Spleen (tissue), 11 donors: Measurements from ENCODE around the gene LRBA. TPM values are rescaled to one million over a fixed set of nuclear protein-coding genes. Genes with fewer than 3 reads are reported as not detected.

Experiments used
- DNase-seq: peaks from one replicate; pipeline ENCODE4 v3.0.0-alpha.2; 2020
- H3K27ac ChIP-seq, 8 donors: fragments of 200-600 bp; sonication (generic) in 7 of 8; 1 replicate in 4 of 8; 2 replicates in 4 of 8; pipeline versions ENCODE4 v1.5.0 to v1.8.0; 2016 to 2021; ENCODE audit warnings: inconsistent platforms in 4 of 8, mild to moderate bottlenecking in 4 of 8, moderate library complexity in 1 of 8
- H3K27me3 ChIP-seq, 7 donors: fragments of 200-600 bp; sonication (generic) in 6 of 7; replicated peaks in 1 of 7; 1 replicate in 4 of 7; 2 replicates in 3 of 7; pipeline versions ENCODE4 v1.5.0 to v1.8.0; 2016 to 2021; ENCODE audit warnings: inconsistent platforms in 3 of 7, mild to moderate bottlenecking in 1 of 7
- H3K36me3 ChIP-seq, 6 donors: fragments of 200-600 bp; sonication (generic) in 5 of 6; 1 replicate in 4 of 6; 2 replicates in 2 of 6; pipeline versions ENCODE4 v1.5.0 to v1.8.0; 2016 to 2021; ENCODE audit warnings: inconsistent platforms in 2 of 6
- H3K4me1 ChIP-seq, 6 donors: fragments of 200-600 bp; sonication (generic) in 5 of 6; 1 replicate in 3 of 6; 2 replicates in 3 of 6; pipeline versions ENCODE4 v1.5.0 to v1.8.0; 2016 to 2021; ENCODE audit warnings: inconsistent platforms in 3 of 6
- H3K4me3 ChIP-seq, 8 donors: fragments of 200-600 bp; sonication (generic) in 7 of 8; 1 replicate in 4 of 8; 2 replicates in 4 of 8; pipeline versions ENCODE4 v1.5.0 to v1.8.0; 2016 to 2021; ENCODE audit warnings: inconsistent platforms in 4 of 8, mild to moderate bottlenecking in 4 of 8, moderate library complexity in 2 of 8
- H3K9me3 ChIP-seq, 8 donors: fragments of 200-600 bp; sonication (generic) in 7 of 8; 1 replicate in 4 of 8; 2 replicates in 4 of 8; pipeline versions ENCODE4 v1.5.0 to v1.8.0; 2016 to 2021; ENCODE audit warnings: inconsistent platforms in 4 of 8
- CTCF ChIP-seq, 11 experiments: fragments of 200-600 bp in 7 of 11; fragments of 450-650 bp in 4 of 11; sonication (generic) in 4 of 11; IDR thresholded peaks in 8 of 11; conservative IDR thresholded peaks in 3 of 11; 1 replicate in 7 of 11; 2 replicates in 4 of 11; pipeline versions ENCODE4 v1.4.0 to v1.8.0; 2016 to 2021; ENCODE audit warnings: antibody characterized with exemption in 11 of 11, inconsistent platforms in 4 of 11, mild to moderate bottlenecking in 1 of 11
- POLR2A ChIP-seq, 3 donors: fragments of 450-650 bp; IDR thresholded peaks; one replicate each; pipeline ENCODE4 v1.5.1; 2017; ENCODE audit warnings: antibody characterized with exemption in 3 of 3, mild to moderate bottlenecking in 1 of 3
- POLR2AphosphoS5 ChIP-seq, 3 donors: sonication (generic); formaldehyde crosslinking; IDR thresholded peaks; one replicate each; pipeline ENCODE4 v1.5.1; 2017; ENCODE audit warnings: antibody characterized with exemption in 3 of 3
- WGBS, 5 donors: extraction: QIAGEN DNeasy Blood & Tissue Kit in 3 of 5; methylation state at CpG; one replicate each; pipeline versions ENCODE4 v1.1.5 to v1.1.7; 2013 to 2018; 5-methylcytosine and 5-hydroxymethylcytosine counted together
- intact Hi-C: fragments of 100-400 bp; cut with DNase I; formaldehyde crosslinking; loops from one replicate; pipeline ENCODE4 v1.15.0; 2023; ENCODE audit warnings: low total_unique reads
- polyA plus RNA-seq, 3 donors: library from polyadenylated mRNA; stranded (reverse); fragments of 200-250 nt; gene quantifications; one replicate each; pipeline ENCODE4 v1.2.1, GENCODE V29; 2013
- total RNA-seq, 7 donors: library from RNA; depleted of rRNA in 3 of 7; stranded (reverse); fragments of >200 nt in 3 of 7; fragmentation: NEBNext Ultra II Directional in 4 of 7; extraction: Animal tissue kit (Norgen Biotek cat#: 25700) in 4 of 7; gene quantifications; one replicate each; pipeline versions ENCODE4 v1.1.0 to v1.2.1, GENCODE V29; 2016 to 2021
- donor health status: healthy with polysubstance abuse.
- donor health status: DM: no; HTN: no; CAD: no; lungs with moderate emphysema.
- donor health status: DM: no; HTN: no; CAD: no.
- donor health status: Bipolar disorder and iron deficiency.
- donor health status: healthy.
- donor health status: DM: no; HTN: no; CAD: no.
- donor health status: DM: yes; HTN: yes; CAD: no.

LRBA gene
- total and polyA plus RNA-seq, 10 donors, result 8.2 to 84.9 (median 50.5) TPM

GRCh38 chr4:150261571-150261970, 753.5 kb downstream of the LRBA start:
- Histone ChIP-seq H3K27ac (no peak overlapping the region), H3K9me3 (no peaks in the 10 kb centered on the region), H3K36me3 (peaks cover 0 to 38% (median 11%) of the 10 kb centered on the region in 6 donors), H3K4me1 (no peaks in the 10 kb centered on the region), H3K27me3 (no peaks in the 10 kb centered on the region), H3K4me3 (no peak overlapping the region)
- 91 to 100% (median 94%) methylated on average over 2 of the region's 2 CpGs for whole genome bisulfite sequencing, 5 donors
- TF ChIP-seq CTCF (IDR thresholded peaks at IDR 0.05 in 8 of 11, conservative IDR thresholded peaks at IDR 0.05 in 3 of 11) (no peak), POLR2AphosphoS5 (IDR thresholded peaks at IDR 0.05) (no peak), POLR2A (IDR thresholded peaks at IDR 0.05) (no peak)
- DNase-seq, result no peak
- intact Hi-C loops, result no loop called here

- Histone ChIP-seq H3K4me1 (no peaks in the 10 kb centered on the region), H3K27ac (no peak overlapping the region), H3K36me3 (peaks cover 0 to 29% (median 0%) of the 10 kb centered on the region in 6 donors), H3K9me3 (no peaks in the 10 kb centered on the region), H3K4me3 (no peak overlapping the region), H3K27me3 (no peaks in the 10 kb centered on the region)
- no peak for DNase-seq
- WGBS, 5 donors, result 85 to 95% (median 89%) methylated on average over 8 of the region's 8 CpGs
- intact Hi-C loops, result no loop called here
- TF ChIP-seq POLR2A (IDR thresholded peaks at IDR 0.05) (no peak), CTCF (IDR thresholded peaks at IDR 0.05 in 8 of 11, conservative IDR thresholded peaks at IDR 0.05 in 3 of 11) (no peak), POLR2AphosphoS5 (IDR thresholded peaks at IDR 0.05) (no peak)
Measured at GRCh38 chr4:150259861-150260567, 755.1 kb downstream of the LRBA start.

- WGBS, 5 donors, result 79 to 94% (median 87%) methylated on average over 6 of the region's 6 CpGs
- TF ChIP-seq CTCF (IDR thresholded peaks at IDR 0.05 in 8 of 11, conservative IDR thresholded peaks at IDR 0.05 in 3 of 11) (no peak), POLR2AphosphoS5 (IDR thresholded peaks at IDR 0.05) (no peak), POLR2A (IDR thresholded peaks at IDR 0.05) (no peak)
- DNase-seq, result no peak
Measured at GRCh38 chr4:150258569-150258968, 756.5 kb downstream of the LRBA start.

GRCh38 chr4:150256841-150257730, 758.0 kb downstream of the LRBA start:
- Histone ChIP-seq H3K27ac (no peak overlapping the region), H3K4me3 (no peak overlapping the region), H3K27me3 (no peaks in the 10 kb centered on the region), H3K4me1 (no peaks in the 10 kb centered on the region), H3K36me3 (peaks cover 0 to 26% (median 0%) of the 10 kb centered on the region in 6 donors), H3K9me3 (no peaks in the 10 kb centered on the region)
- intact Hi-C loops, result no loop called here
- no peak for DNase-seq
- TF ChIP-seq POLR2A (IDR thresholded peaks at IDR 0.05) (no peak), POLR2AphosphoS5 (IDR thresholded peaks at IDR 0.05) (no peak), CTCF (IDR thresholded peaks at IDR 0.05 in 8 of 11, conservative IDR thresholded peaks at IDR 0.05 in 3 of 11) (no peak)
- 78 to 84% (median 82%) methylated on average over 25 of the region's 25 CpGs for WGBS, 5 donors

More at GRCh38 chr4:150258569-150258968, 756.5 kb downstream of the LRBA start:
- Histone ChIP-seq H3K27me3 (no peaks in the 10 kb centered on the region), H3K4me3 (no peak overlapping the region), H3K27ac (no peak overlapping the region), H3K9me3 (no peaks in the 10 kb centered on the region), H3K4me1 (no peaks in the 10 kb centered on the region), H3K36me3 (peaks cover 0 to 23% (median 0%) of the 10 kb centered on the region in 6 donors)
- intact Hi-C loops, result no loop called here
